H1 (cell line): ENCODE measurements around the gene KRT84. TPM values are rescaled to one million over a fixed set of nuclear protein-coding genes. Genes with fewer than 3 reads are reported as not detected.

Source experiments
- CTCF ChIA-PET: fragments of 300-600 bp; sonication (Branson Sonifier 250); formaldehyde crosslinking; loops from one replicate; lab custom pipeline; 2021; ENCODE audit not compliant: partially characterized antibody; lab: Charles Lee
- POLR2A ChIA-PET: fragments of 300-600 bp; sonication (Branson Sonifier 250); formaldehyde crosslinking; loops from one replicate; lab custom pipeline; 2021; ENCODE audit warnings: inconsistent platforms; ENCODE audit not compliant: partially characterized antibody; lab: Charles Lee
- DNase-seq, 2 experiments: peaks; one replicate each; pipeline versions ENCODE4 v3.0.0 to v3.0.0-alpha.2; 2010 to 2022; ENCODE audit warnings: low spot score in 2 of 2, low read depth in 1 of 2, mixed read lengths in 1 of 2
- FAIRE-seq: peaks from 2 replicates; lab custom pipeline; 2011; peaks lifted over from hg19 to GRCh38; lab: Jason Lieb, UNC
- H2AFZ ChIP-seq: 2 replicates; pipeline ENCODE4 v1.8.1; 2012; ENCODE audit warnings: low read length, inconsistent platforms
- H2AK5ac ChIP-seq: 2 replicates; pipeline ENCODE4 v1.6.1; 2013; ENCODE audit warnings: low read depth, low read length
- H2BK120ac ChIP-seq: replicated peaks from 2 replicates; pipeline ENCODE3; 2013; ENCODE audit warnings: low read depth, low read length, inconsistent platforms
- H2BK12ac ChIP-seq: 2 replicates; pipeline ENCODE4 v1.6.1; 2013; ENCODE audit warnings: low read depth, low read length
- H2BK15ac ChIP-seq: 2 replicates; pipeline ENCODE4 v1.6.1; 2013; ENCODE audit warnings: low read length
- H2BK20ac ChIP-seq: 2 replicates; pipeline ENCODE4 v1.6.1; 2013; ENCODE audit warnings: low read length
- H2BK5ac ChIP-seq: 2 replicates; pipeline ENCODE4 v1.6.1; 2013; ENCODE audit warnings: low read depth, low read length
- H3K14ac ChIP-seq: 2 replicates; pipeline ENCODE4 v1.6.1; 2013; ENCODE audit warnings: inconsistent platforms; ENCODE audit not compliant: insufficient read length
- H3K18ac ChIP-seq: 2 replicates; pipeline ENCODE4 v1.6.1; 2013; ENCODE audit warnings: low read length; ENCODE audit errors: extremely low read depth
- H3K23ac ChIP-seq: 2 replicates; pipeline ENCODE4 v1.6.1; 2013; ENCODE audit warnings: inconsistent platforms; ENCODE audit not compliant: insufficient read length
- H3K23me2 ChIP-seq: 2 replicates; pipeline ENCODE4 v1.6.1; 2013; ENCODE audit warnings: low read depth, low read length
- H3K27ac ChIP-seq: 2 replicates; pipeline ENCODE4 v1.6.1; 2011; ENCODE audit warnings: low read depth, low read length, inconsistent platforms
- H3K27me3 ChIP-seq, 4 experiments: replicated peaks in 1 of 4; 1 replicate in 1 of 4; 2 replicates in 3 of 4; pipeline versions ENCODE4 v1.6.1 to v1.8.1; 2011 to 2013; ENCODE audit warnings: low read length in 3 of 4, mild to moderate bottlenecking in 3 of 4, inconsistent platforms in 2 of 4, mixed read lengths in 2 of 4, moderate library complexity in 1 of 4; ENCODE audit not compliant: control insufficient read depth in 3 of 4, insufficient read depth in 3 of 4; ENCODE audit errors: extremely low read depth in 1 of 4
- H3K36me3 ChIP-seq, 4 experiments: 2 replicates each; pipeline versions ENCODE4 v1.6.1 to v1.8.1; 2011 to 2013; ENCODE audit warnings: mild to moderate bottlenecking in 4 of 4, low read length in 3 of 4, moderate library complexity in 2 of 4, control low read depth in 1 of 4, inconsistent platforms in 1 of 4; ENCODE audit not compliant: insufficient read depth in 4 of 4, control insufficient read depth in 2 of 4
- H3K4ac ChIP-seq: replicated peaks from 2 replicates; pipeline ENCODE3; 2013; ENCODE audit warnings: low read length, low read depth, mixed read lengths, inconsistent platforms; ENCODE audit not compliant: insufficient read length
- H3K4me1 ChIP-seq, 4 experiments: replicated peaks in 1 of 4; 1 replicate in 1 of 4; 2 replicates in 3 of 4; pipeline versions ENCODE4 v1.6.1 to v1.8.1; 2011 to 2013; ENCODE audit warnings: low read length in 3 of 4, inconsistent platforms in 2 of 4, mixed read lengths in 1 of 4; ENCODE audit not compliant: insufficient read depth in 4 of 4, control insufficient read depth in 3 of 4
- H3K4me2 ChIP-seq, 2 experiments: 2 replicates each; pipeline versions ENCODE4 v1.6.1 to v1.8.1; 2011 to 2013; ENCODE audit warnings: low read depth in 2 of 2, low read length in 2 of 2, control low read depth in 1 of 2, inconsistent platforms in 1 of 2, mild to moderate bottlenecking in 1 of 2; ENCODE audit not compliant: insufficient read depth in 1 of 2
- H3K4me3 ChIP-seq, 4 experiments: fragments of 200-600, 300-600 bp in 1 of 4; sonication (generic), shearing (Covaris generic), sonication (Bioruptor Twin) in 1 of 4; 2 replicates each; pipeline versions ENCODE4 v1.5.1 to v1.8.1; 2011 to 2016; ENCODE audit warnings: low read length in 4 of 4, low read depth in 3 of 4, control low read depth in 2 of 4, inconsistent platforms in 2 of 4, mild to moderate bottlenecking in 2 of 4, mixed read lengths in 1 of 4, moderate library complexity in 1 of 4; ENCODE audit not compliant: insufficient read depth in 2 of 4; ENCODE audit errors: extremely low read depth in 1 of 4
- H3K56ac ChIP-seq: replicated peaks from 2 replicates; pipeline ENCODE3; 2013; ENCODE audit warnings: low read depth, mild to moderate bottlenecking, mixed read lengths, low read length, inconsistent platforms; ENCODE audit not compliant: insufficient read length
- H3K79me1 ChIP-seq: 2 replicates; pipeline ENCODE4 v1.6.1; 2013; ENCODE audit warnings: low read depth, low read length, control low read depth
- H3K79me2 ChIP-seq, 2 experiments: 2 replicates each; pipeline versions ENCODE4 v1.6.1 to v1.8.1; 2012 to 2013; ENCODE audit warnings: low read length in 2 of 2, mild to moderate bottlenecking in 2 of 2, inconsistent platforms in 1 of 2; ENCODE audit not compliant: insufficient read depth in 2 of 2, control insufficient read depth in 1 of 2
- H3K9ac ChIP-seq, 4 experiments: replicated peaks in 1 of 4; 1 replicate in 1 of 4; 2 replicates in 3 of 4; pipeline versions ENCODE4 v1.6.1 to v1.8.1; 2011 to 2013; ENCODE audit warnings: low read depth in 3 of 4, low read length in 3 of 4, control low read depth in 2 of 4, mild to moderate bottlenecking in 2 of 4, moderate library complexity in 2 of 4, inconsistent platforms in 1 of 4; ENCODE audit errors: extremely low read depth in 1 of 4
- H3K9me3 ChIP-seq, 2 experiments: 2 replicates each; pipeline versions ENCODE4 v1.6.1 to v1.8.1; 2012 to 2013; ENCODE audit warnings: mild to moderate bottlenecking in 2 of 2, moderate library complexity in 2 of 2, control low read depth in 1 of 2, inconsistent platforms in 1 of 2, low read depth in 1 of 2, low read length in 1 of 2, mixed read lengths in 1 of 2; ENCODE audit not compliant: insufficient read depth in 2 of 2
- H4K20me1 ChIP-seq, 2 experiments: replicated peaks in 1 of 2; 2 replicates each; pipeline versions ENCODE3 to v1.8.1; 2011 to 2013; ENCODE audit warnings: inconsistent platforms in 2 of 2, low read length in 2 of 2, mild to moderate bottlenecking in 1 of 2; ENCODE audit not compliant: insufficient read depth in 2 of 2, control insufficient read depth in 1 of 2
- H4K5ac ChIP-seq: 2 replicates; pipeline ENCODE4 v1.6.1; 2013; ENCODE audit warnings: low read length, low read depth, mixed read lengths, inconsistent platforms; ENCODE audit not compliant: insufficient read length
- H4K8ac ChIP-seq: 2 replicates; pipeline ENCODE4 v1.8.0; 2013; ENCODE audit warnings: mild to moderate bottlenecking, moderate library complexity, low read length, inconsistent platforms; ENCODE audit not compliant: insufficient read depth; ENCODE audit errors: extremely low read depth
- H4K91ac ChIP-seq: replicated peaks from 2 replicates; pipeline ENCODE3; 2013; ENCODE audit warnings: low read length, mixed read lengths, inconsistent platforms; ENCODE audit not compliant: insufficient read length
- ASH2L ChIP-seq: fragments of 200-600, 300-600 bp; sonication (generic); IDR thresholded peaks from one replicate; pipeline ENCODE4 v1.7.1; 2017; ENCODE audit warnings: low read length
- CBX5 ChIP-seq: fragments of 300-800, 300-1000 bp; sonication (generic); IDR thresholded peaks from 2 replicates; pipeline ENCODE4 v1.7.1; 2016; ENCODE audit warnings: antibody characterized with exemption, low read length, low read depth
- EGR1 ChIP-seq: IDR thresholded peaks from 2 replicates; pipeline ENCODE4 v1.6.1; 2011; ENCODE audit warnings: low read depth, low read length, borderline replicate concordance
- EP300 ChIP-seq, 2 experiments: IDR thresholded peaks; 1 replicate in 1 of 2; 2 replicates in 1 of 2; pipeline ENCODE4 v1.6.1; 2011 to 2012; ENCODE audit warnings: low read depth in 2 of 2, low read length in 2 of 2, mild to moderate bottlenecking in 2 of 2, borderline replicate concordance in 1 of 2, inconsistent platforms in 1 of 2, moderate library complexity in 1 of 2
- POLR2A ChIP-seq, 2 experiments: IDR thresholded peaks; 1 replicate in 1 of 2; 2 replicates in 1 of 2; pipeline ENCODE4 v1.6.1; 2011; ENCODE audit warnings: low read depth in 2 of 2, low read length in 2 of 2, mild to moderate bottlenecking in 2 of 2; ENCODE audit errors: control extremely low read depth in 1 of 2
- RFX5 ChIP-seq: IDR thresholded peaks from 2 replicates; pipeline ENCODE4 v1.6.1; 2011; ENCODE audit warnings: low read depth, low read length, improper control_type of control experiment, borderline replicate concordance
- SIN3A ChIP-seq, 2 experiments: IDR thresholded peaks in 1 of 2; conservative IDR thresholded peaks in 1 of 2; 2 replicates each; pipeline ENCODE4 v1.6.1; 2011 to 2012; ENCODE audit warnings: low read length in 2 of 2, improper control_type of control experiment in 1 of 2, low read depth in 1 of 2, mild to moderate bottlenecking in 1 of 2
- SIRT6 ChIP-seq: IDR thresholded peaks from one replicate; pipeline ENCODE4 v1.7.1; 2012; ENCODE audit warnings: low read length, inconsistent platforms
- SIX5 ChIP-seq: IDR thresholded peaks from 2 replicates; pipeline ENCODE4 v1.6.1; 2011; ENCODE audit warnings: mild to moderate bottlenecking, low read depth, low read length
- TAF1 ChIP-seq: IDR thresholded peaks from 2 replicates; pipeline ENCODE4 v1.6.1; 2011; ENCODE audit warnings: mild to moderate bottlenecking, low read depth, low read length
- TEAD4 ChIP-seq: IDR thresholded peaks from 2 replicates; pipeline ENCODE4 v1.6.1; 2012; ENCODE audit warnings: low read depth, low read length, inconsistent platforms, mixed read lengths
- YY1 ChIP-seq: IDR thresholded peaks from 2 replicates; pipeline ENCODE4 v1.6.1; 2011; ENCODE audit warnings: low read depth, mild to moderate bottlenecking, low read length
- WGBS, 2 experiments: shearing (Covaris generic) in 1 of 2; methylation state at CpG; one replicate each; pipeline versions ENCODE4 v1.1.6 to v1.1.7; 2013 to 2015; ENCODE audit warnings: low lambda C conversion rate in 2 of 2, mixed read lengths in 2 of 2, inconsistent platforms in 1 of 2, low coverage in 1 of 2, missing lambda C conversion rate in 1 of 2; ENCODE audit not compliant: insufficient replicate concordance in 2 of 2, insufficient coverage in 1 of 2, insufficient read length in 1 of 2; ENCODE audit errors: extremely low coverage in 1 of 2, missing lambda C conversion rate in 1 of 2; 5-methylcytosine and 5-hydroxymethylcytosine counted together
- polyA plus RNA-seq, 7 experiments: library from polyadenylated mRNA; depleted of rRNA in 3 of 7; stranded (reverse) in 5 of 7; unstranded in 2 of 7; fragments of >200 nt in 5 of 7; fragments of 200-250 nt in 2 of 7; gene quantifications; 1 replicate in 5 of 7; 2 replicates in 1 of 7; 4 replicates in 1 of 7; pipeline versions ENCODE4 v1.2.1 to v1.2.3, GENCODE V29; 2011 to 2013; ENCODE audit warnings: missing spikeins in 2 of 7, mixed read lengths in 2 of 7
- total RNA-seq: library from RNA; stranded (reverse); fragmentation: NEBNext Ultra II Directional; extraction: Animal tissue kit (Norgen Biotek cat#: 25700); gene quantifications from 2 replicates; pipeline ENCODE4 v1.2.1, GENCODE V29; 2021
- TF ChIP-seq, protein P1 (sequence below), 3 experiments: IDR thresholded peaks; 1 replicate in 2 of 3; 2 replicates in 1 of 3; pipeline versions ENCODE4 v1.5.1 to v1.6.1; 2011; ENCODE audit warnings: low read length in 3 of 3, mild to moderate bottlenecking in 3 of 3, inconsistent platforms in 2 of 3, low read depth in 1 of 3, moderate library complexity in 1 of 3; ENCODE audit not compliant: insufficient read depth in 1 of 3; ENCODE audit errors: control extremely low read depth in 1 of 3

The KRT84 gene
- total and polyA plus RNA-seq, 2 of the 8 experiments (the other 6 are each of a cell fraction or from before 2014, with no cell fraction given) = not detected

DNA sequence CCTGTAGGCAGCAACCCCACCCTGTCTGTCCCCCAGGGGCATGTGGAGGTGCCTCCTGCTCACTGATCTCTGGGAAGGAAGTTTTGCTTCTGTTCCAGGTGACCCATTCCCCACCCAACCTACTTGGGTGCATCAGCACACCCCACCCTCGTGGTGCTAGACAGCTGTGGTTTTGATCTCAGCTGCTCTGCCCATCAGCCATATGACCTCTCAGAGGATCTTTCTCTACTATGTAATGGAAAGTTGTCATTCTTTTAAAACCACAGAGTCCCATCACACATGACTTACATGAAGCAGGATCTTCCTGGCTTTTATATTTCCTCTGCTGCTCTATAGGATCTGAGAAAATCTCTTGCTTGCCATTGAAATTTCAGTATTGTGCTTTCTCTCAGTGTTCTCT, 34.2 kb upstream of the KRT84 start:
- Histone ChIP-seq H3K9ac (no peak overlapping the region), H4K8ac (no peak overlapping the region), H3K23me2 (no peaks in the 10 kb centered on the region; the same call in 1 of the 2 replicates), H3K4ac (no peak overlapping the region), H2BK5ac (no peak overlapping the region), H3K36me3 (no peaks in the 10 kb centered on the region), H2AK5ac (no peak overlapping the region), H3K4me3 (no peak overlapping the region), H3K79me2 (no peaks in the 10 kb centered on the region), H2BK20ac (no peak overlapping the region), H2BK12ac (no peak overlapping the region), H4K5ac (no peak overlapping the region), H3K14ac (no peak overlapping the region), H3K79me1 (no peaks in the 10 kb centered on the region), H3K23ac (no peak overlapping the region), H3K4me2 (no peak overlapping the region), H3K27ac (no peak overlapping the region), H2AFZ (no peak overlapping the region), H3K56ac (no peak overlapping the region), H3K9me3 (no peaks in the 10 kb centered on the region), H3K27me3 (no peaks in the 10 kb centered on the region), H3K18ac (no peak overlapping the region), H2BK15ac (no peak overlapping the region), H2BK120ac (no peak overlapping the region), H4K91ac (no peak overlapping the region), H3K4me1 (no peaks in the 10 kb centered on the region; a peak in 2 of 7 replicates), H4K20me1 (no peaks in the 10 kb centered on the region)
- CTCF ChIA-PET = interaction anchor here (0.9 to 1.8 kb wide), 2 partner anchors 56 to 88 kb away, joined by 4 read pairs; no protein-coding TSS in a partner anchor
- DNase-seq (no peak), FAIRE-seq (no peak)
- POLR2A ChIA-PET = no interaction called here
- WGBS, 2 experiments = 80% methylated on average over 1 of the region's 1 CpG; no CpG with 5 or more reads in 1 of the 2 experiments
- TF ChIP-seq EP300 (IDR thresholded peaks at IDR 0.05; ENCODE audit: borderline replicate concordance in 1 of 2, low read depth in 2 of 2, low read length in 2 of 2) = no peak
- no peak for TF ChIP-seq SIRT6
- no peak for TF ChIP-seq TAF1
- no peak for TF ChIP-seq EGR1
- TF ChIP-seq ASH2L = no peak
- no peak for TF ChIP-seq CBX5
- TF ChIP-seq POLR2A (IDR thresholded peaks at IDR 0.05; ENCODE audit: control extremely low read depth in 1 of 2, low read depth in 2 of 2, low read length in 2 of 2) = no peak
- no peak for TF ChIP-seq YY1
- TF ChIP-seq SIN3A (conservative IDR thresholded peaks at IDR 0.05 in 1 of 2, IDR thresholded peaks at IDR 0.05 in 1 of 2; ENCODE audit: low read depth in 1 of 2, low read length in 2 of 2) = no peak
- no peak for TF ChIP-seq TEAD4
- TF ChIP-seq, protein P1, sequence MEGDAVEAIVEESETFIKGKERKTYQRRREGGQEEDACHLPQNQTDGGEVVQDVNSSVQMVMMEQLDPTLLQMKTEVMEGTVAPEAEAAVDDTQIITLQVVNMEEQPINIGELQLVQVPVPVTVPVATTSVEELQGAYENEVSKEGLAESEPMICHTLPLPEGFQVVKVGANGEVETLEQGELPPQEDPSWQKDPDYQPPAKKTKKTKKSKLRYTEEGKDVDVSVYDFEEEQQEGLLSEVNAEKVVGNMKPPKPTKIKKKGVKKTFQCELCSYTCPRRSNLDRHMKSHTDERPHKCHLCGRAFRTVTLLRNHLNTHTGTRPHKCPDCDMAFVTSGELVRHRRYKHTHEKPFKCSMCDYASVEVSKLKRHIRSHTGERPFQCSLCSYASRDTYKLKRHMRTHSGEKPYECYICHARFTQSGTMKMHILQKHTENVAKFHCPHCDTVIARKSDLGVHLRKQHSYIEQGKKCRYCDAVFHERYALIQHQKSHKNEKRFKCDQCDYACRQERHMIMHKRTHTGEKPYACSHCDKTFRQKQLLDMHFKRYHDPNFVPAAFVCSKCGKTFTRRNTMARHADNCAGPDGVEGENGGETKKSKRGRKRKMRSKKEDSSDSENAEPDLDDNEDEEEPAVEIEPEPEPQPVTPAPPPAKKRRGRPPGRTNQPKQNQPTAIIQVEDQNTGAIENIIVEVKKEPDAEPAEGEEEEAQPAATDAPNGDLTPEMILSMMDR (IDR thresholded peaks at IDR 0.05; ENCODE audit: control extremely low read depth in 1 of 3, insufficient read depth in 1 of 3, low read depth in 1 of 3, low read length in 3 of 3) = no peak
- no peak for TF ChIP-seq RFX5
- no peak for TF ChIP-seq SIX5
